GM18867 (cell line): Measurements from ENCODE around the gene SLC35A3.
A peak's percentile ranks its signal among the peaks of the same experiment; 100 is the strongest.
"Not testable (repeated sequence)": the region's sequence is repeated elsewhere in the genome, so short reads cannot be mapped to it uniquely, and the experiment has no call there.

Experiments used
- ATAC-seq: cut with Tn5 transposase; IDR thresholded peaks from one replicate; pipeline ENCODE4 v1.9.1; 2021; ENCODE audit warnings: mild to moderate bottlenecking, moderate library complexity; ENCODE audit not compliant: unreplicated experiment

Gene SLC35A3

DNA sequence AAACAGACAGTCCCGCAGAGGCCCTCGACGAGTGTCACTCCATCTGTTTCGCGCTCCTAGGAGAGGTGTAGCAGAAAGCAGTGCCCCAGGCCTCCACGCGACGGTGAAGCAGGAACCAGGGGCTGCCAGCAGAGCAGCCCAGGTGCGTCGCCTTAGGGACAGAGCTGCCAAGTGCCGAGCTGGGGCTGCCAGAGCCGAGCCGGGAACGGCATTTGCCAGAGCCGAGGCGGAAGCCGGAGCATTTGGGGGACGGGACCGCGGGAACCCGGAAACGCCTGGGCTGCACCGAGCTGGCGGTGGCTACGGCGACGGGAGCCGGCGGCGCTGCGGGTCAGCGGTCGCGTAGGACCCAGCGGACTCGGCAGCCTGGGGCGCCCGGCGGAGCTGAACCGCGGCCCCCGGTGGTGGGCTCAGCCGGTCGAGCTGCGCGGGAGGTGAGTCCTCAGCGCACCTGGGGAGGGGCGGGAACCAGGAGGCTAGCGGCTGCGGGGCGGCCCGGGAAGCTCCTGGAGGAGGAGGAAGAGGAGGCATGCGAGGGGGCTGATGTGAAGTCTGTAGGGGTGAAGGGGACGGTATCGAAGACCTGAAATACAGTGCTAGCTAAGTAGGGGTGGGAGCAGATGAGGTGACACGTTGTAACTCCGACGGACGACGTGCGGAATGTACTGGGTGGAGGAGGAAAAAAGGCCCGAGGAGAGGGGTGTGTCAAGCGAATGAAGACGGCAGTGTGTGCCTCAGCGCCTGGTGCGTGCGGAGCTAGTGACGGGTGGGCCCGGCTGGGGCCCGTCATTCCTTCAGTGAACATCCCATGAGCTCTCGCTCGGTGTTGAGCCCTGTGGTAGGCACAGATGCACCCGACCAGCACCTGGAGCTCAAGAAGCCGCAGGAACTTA, at the start of gene SLC35A3:
Gene SLC35A3, plus strand, starts transcription at position 268 of the 893 bp plus-strand sequence. CDS start 23,559 bp downstream, outside the sequence.
- ATAC-seq, result peak; percentile 93

DNA sequence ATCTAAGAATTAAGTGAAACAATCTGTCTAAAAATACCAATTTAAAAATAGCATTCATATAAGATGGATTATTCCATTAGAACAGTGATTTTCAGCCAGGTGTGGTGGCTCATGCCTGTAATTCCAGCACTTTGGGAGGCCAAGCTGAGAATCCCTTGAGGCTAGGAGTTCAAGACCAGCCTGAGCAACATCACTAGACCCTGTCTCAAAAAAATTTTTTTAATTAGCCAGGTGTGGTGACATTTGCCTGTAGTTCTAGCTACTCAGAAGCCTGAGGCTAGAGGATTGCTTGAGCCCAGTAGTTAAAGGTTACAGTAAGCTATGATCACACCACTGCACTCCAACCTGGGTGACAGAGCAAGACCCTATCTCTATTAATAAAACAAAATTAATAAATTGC, 35.0 kb upstream of the SLC35A3 start:
- no peak for ATAC-seq

DNA sequence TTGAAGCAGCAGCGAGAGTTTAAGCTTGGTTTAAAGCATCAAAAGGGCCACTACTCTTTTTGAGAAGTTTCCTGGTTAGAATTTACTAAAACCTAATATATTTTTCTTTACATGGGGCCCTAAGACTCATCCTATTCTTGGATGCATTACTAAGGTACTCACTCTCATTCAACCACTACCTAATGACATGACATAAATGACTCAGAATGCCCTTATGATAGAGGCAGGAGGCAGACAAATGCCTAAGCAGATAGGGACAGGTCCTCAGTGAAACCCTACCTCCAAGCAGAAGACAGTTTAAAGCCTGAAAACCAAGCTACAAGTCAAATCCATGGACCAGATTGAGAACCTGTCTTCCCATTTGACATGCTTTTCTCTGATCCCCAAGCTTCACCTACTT, 34.3 kb upstream of the SLC35A3 start:
- ATAC-seq, result no peak

DNA sequence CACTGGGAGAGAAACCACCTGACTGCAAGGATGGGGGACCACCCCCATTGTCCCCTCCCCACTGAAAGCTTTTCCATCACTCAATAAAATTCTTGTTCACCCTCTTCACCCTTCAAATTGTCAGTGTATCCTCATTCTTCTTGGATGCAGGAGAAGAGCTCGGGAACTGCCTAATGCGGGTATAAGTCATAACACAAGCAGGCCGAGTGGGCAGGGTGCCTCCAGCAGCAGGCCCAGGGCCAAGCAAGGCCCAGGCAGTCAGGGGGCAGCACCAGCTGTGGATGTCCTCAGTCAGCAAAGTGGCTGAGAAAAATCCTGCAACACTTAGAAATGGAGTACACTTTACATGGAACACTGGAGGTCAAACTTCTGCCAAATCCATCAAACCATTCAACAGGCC, 33.7 kb upstream of the SLC35A3 start:
- ATAC-seq, result no peak

DNA sequence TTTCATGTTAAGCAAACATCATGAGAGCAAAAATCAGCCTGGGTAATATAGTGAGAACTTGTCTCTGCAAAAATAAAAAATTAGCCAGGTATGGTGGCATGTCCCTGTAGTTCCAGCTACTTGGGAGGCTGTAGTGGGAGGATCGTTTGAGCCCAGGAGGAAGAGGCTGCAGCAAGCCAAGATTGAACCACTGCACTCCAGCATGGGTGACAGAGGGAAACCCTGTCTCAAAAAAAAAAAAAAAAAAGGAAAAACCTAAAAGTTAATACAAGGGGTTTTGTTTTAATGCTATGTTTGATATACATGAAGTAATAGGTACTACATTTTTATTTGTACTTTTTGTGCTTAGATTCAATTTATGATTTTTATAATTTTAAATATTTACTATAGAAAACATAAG, 27.1 kb upstream of the SLC35A3 start:
- no peak for ATAC-seq

DNA sequence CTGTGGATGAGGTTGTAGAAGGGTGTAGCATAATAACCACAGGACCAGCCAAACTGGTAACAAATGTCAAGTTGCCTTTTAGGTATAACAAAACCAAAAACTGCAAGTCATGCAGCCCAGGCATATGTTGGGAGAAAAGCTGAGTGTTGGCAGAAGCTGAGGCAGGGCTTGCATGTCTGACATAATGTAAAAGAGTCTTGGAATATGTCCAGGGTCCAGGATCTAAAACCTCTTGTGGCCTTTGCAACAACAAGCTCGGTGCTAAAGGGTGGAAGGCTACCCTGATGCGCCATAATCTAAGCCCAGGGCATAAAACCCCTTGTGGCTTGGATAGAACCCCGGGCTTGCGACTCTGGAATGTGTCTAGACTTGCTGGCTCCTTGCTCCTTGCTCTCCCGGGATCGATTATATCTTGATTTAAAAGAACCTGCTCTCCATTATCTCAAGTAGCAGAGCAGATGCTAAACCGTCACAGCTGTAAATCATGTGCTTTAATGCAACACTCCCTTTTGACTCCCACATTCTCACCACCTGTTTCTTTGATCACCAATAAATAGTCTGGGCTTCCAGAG, 26.5 kb upstream of the SLC35A3 start:
- ATAC-seq, result no peak

DNA sequence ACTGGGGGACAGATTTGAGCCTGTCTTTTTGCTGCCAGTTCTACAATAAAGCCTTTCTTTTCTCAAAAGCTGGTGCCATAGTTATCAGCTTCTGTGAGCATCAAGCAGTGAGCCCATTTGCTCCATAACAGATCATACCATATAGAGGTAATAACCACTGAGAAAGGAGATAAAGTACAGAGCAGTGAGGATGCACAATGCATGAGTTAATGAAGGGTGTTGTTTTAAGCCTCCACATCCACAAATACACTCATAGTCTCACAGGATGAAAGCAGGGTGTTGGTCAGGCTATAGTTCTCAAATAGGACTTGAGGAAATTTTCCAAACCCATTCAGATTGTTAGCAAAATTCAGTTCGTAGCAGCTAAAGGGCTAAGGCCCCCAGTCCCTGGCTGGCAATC, 25.6 kb upstream of the SLC35A3 start:
- no peak for ATAC-seq

DNA sequence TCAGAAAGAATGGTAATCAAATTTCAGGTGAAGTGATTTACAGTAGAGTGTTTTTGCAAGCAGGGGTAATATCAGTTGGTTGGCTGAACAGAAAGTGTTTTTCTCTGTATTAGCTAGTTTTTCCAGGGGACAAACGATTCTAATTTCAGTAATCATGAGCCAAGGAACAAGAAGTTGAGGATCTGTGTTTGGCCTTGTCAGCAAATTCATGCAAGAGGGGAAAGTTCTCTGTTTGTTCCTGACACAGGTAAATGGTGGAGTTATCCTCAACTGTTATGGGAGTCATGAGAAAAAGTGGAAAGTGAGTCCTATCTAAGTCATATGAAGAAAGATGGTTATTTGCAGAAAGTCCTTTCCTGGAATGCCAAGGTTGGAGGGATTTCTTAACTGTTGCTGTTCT, 24.6 kb upstream of the SLC35A3 start:
- ATAC-seq, result no peak

DNA sequence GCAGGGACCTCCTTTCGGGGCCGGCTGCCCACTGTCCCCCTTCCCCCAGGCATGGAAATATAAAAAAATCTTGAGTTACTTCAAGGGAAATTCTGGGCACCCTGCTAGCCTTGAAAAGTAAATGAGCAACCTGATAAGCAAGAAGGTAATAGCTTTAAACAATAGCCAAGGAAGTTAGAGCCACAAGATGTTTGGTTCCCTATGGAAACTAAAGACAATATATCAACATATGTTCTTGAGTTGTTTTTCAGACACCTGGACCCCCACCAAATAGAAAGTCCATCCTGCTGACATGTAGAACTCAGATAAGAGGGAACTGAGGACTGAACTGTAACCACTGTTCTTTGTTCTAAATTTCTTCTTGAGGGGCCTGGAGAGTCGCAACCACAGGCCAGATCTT, 19.3 kb upstream of the SLC35A3 start:
- ATAC-seq, result no peak

DNA sequence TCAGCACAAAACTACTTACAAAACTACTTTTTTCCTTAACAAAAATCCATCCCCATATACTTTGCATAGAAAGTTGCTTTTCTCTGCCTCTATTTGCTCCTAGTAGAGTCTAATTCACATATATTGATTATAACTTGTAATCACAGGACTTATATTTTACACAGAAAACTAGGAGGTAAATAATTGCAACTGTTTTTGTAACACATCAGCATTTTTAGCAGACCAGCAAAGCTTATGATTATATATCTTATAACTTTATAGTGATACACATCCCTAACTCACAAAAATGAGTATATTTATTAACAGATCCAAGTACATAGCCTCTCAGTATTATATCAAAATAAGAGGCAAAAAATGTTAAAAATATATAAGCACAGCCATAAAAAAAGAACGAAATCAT, 17.3 kb upstream of the SLC35A3 start:
- no peak for ATAC-seq

DNA sequence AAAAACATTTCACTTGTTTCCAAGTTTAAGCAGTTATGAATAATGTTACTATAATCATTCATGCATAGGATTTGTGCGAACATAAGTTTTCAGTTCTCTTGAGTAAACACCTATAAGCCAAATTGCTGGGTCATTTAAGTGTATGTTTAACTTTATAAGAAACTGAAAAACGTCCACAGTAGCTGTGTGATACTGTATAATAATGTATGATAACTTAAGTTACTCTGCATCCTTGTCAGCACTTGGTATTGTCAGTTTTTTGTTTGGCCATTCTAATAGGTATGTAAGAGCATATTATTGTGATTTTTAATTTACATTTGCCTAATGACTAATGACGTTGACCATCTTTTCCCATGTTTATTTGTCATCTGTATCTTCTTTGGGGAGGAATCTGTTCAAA, 14.4 kb upstream of the SLC35A3 start:
- no peak for ATAC-seq

DNA sequence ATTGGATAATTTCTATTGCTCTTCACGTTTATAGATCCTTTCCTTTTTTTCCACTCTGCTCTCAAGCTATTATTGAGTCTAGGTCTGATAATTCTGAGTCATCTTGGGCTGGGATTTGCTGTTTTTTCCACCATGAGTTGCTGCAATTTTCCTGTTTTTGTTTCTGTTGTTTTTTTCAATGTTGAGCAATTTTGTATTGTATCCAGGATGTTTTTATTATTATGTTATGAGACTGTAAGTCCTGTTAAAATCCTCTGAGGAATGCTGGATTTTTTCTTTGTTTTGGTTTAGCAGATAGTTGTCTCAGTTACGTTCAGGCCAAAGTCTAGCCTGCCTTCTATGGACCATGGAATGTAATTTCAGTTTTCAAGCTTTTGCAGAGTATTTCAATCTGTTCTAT, 13.0 kb upstream of the SLC35A3 start:
- no peak for ATAC-seq

DNA sequence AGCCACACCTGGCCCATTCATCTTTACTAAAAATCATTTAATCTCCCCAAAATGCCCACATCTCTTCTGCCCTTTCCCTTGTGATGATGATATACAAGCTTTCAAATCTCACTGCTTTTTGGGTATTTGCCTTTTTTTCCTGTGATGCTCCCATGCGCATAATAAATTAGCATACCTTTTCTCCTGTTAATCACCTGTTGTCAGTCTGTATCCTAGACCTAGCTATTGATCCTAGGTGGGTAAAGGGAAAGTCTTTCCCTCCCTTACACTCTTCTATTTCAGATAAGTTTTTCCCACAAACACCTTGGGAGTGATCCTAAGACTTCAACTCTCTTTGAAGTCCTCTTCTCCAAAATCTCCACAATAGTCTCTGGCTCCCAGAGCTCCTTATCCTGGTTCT, 12.0 kb upstream of the SLC35A3 start:
- no peak for ATAC-seq

DNA sequence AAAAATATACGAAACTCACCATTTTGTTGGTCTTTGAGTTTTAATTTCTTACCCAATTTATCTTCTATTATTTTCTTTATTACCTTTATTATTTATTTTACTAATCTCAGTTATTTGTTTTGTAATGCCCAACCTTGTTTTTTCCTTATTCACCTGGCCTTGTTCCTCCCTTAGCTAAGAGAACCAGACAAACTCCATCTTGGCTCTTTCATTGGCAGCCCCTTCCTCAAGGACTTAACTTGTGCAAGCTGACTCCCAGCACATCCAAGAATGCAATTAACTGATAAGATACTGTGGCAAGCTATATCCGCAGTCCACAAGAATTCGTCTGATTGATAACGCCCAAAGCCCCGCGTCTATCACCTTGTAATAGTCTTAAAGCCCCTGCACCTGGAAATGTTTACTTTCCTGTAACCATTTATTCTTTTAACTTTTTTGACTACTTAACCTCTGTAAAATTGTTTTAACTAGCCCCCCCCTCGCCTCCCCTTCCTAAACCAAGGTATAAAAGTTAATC, 10.5 kb upstream of the SLC35A3 start:
- not testable (repeated sequence) for ATAC-seq

DNA sequence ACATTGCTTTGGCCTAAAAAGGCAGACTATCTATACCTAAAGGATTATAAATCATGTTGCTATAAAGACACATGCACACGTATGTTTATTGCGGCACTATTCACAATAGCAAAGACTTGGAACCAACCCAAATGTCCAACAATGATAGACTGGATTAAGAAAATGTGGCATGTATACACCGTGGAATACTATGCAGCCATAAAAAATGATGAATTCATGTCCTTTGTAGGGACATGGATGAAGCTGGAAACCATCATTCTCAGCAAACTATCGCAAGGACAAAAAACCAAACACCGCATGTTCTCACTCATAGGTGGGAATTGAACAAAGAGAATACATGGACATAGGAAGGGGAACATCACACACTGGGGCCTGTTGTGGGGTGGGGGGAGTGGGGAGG, 9.5 kb upstream of the SLC35A3 start:
- not testable (repeated sequence) for ATAC-seq

DNA sequence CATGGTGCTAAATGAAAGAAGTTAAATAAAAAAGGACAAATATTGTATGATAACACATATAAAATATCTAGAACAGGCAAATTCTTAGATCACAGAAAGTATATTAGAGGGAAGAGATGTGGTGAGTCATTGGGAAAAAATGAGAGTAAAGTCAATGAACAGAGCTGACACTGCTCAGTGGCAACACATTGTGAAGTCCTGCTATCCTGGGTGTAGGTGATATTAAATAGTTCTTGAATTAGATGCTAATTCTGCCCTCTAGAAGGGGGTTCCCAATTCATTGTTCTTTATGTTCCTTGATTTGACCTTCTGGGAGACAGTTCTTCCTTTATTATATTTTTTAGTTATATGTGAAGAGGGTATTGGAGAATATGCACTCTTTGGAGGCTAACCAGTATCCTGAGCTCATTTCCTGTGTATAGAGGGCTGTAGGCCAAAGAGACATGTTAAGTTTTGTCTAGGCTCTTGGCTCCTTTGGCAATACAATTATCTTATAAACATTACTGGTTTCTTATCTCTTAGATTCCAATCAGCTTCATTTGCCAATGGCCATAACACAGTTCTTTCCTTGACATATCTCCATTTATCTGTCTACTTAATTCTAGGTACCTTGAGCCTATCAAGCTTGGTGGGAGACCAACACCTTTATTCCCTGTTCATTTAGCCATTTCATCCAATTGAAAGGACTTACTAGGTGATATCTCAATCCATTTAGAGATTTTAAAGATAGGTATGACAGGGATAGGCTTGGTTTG, 6.6 kb upstream of the SLC35A3 start:
- ATAC-seq, result no peak

DNA sequence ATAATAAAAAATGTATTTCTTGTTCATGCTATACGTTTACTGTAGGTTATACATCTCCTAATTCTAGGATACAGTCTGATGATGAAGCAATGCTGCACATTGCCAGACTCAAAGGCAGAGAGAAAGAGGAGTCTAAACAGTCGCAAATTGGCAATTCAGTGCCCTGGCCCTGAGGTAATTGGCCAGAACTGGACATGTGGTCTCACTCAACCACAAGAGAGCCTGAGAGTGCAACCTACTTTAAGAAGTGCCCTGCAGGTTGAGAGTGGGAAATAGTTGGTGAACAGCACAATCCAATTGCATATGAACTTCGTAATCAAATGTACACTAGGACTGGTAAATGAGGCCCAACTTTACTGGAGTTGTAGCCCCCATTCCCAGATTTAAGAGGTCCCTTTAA, 5.0 kb upstream of the SLC35A3 start:
- ATAC-seq, result no peak

DNA sequence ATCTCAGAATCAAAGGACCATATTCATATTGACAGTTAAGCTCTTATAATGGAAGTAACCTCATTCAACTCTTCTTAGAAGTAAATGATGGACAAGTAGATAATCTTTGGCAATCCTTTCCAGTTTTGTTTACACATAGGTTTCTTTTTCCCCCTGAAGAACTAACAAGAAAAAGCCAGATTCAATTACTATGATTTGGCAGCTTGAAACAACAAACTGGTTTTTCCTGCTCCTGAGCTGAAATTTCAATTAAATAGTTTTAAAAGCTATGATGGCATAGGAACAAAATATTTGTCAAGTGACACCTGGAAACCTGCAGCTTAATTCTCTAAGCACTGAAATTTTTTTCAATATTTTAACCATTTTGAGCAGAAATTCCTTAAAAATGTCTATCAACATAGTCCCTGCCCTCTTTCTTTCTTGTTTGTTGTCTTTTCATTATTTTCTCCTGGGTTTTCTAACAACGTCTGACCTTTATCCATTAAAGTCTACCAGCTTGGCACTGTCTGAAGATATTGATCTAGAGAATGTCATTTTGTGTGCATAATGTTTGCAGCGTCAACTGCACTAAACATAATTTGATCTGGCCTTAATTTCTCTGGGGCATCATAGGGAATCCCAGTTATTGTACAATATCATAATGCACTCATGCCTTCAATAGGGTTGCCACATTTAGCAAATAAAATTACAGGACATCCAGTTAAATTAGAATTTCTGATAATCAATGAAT, 4.0 kb upstream of the SLC35A3 start:
- ATAC-seq, result no peak

DNA sequence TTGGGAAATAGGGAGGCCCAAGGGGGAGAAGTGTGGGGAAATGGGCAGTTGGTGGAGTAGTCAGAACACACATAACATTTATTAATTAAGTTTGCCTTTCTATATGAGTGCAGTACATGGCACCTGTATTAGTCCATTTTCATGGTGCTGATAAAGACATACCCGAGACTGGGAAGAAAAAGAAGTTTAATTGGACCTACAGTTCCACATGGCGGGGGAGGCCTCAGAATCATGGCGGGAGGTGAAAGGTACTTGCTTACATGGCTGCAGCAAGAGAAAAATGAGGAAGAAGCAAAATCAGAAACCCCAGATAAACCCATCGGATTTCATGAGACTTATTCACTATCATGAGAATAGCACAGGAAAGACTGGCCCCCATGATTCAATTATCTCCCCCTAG, 1.6 kb upstream of the SLC35A3 start:
- ATAC-seq, result no peak

DNA sequence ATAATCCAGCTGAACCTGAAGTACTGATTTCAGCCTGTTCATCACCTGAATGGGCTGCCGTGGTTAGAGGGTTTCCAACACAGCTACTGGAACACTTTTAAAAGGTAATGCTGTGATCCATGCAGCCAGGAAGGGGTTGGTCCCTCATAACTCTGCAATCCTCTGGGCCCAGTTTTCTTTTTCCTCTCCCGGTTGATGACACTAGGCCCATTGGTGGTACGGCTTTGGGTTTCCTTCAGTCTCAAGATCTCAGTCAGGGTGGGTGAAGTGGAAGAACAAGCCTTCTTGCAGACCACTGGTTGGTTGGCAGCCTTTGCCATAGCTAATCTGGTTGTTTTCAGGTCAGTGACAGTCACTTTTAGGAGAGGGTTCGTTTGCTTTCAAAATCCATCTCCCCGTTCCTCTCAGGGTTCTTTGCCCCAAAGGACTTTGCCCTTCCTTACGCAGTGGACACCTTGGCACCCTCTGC, 502 bp upstream of the SLC35A3 start:
- ATAC-seq, result peak; percentile 15
